ENCODE data around the gene BRF1.

Gene BRF1

GRCh38 chr14:105223260-105223659, 77.5 kb downstream of the BRF1 start:
- ChIA-PET POLR2A (ENCODE audit: low non-redundant PET) (no interaction called here), CTCF (interaction anchor here (0.6 kb wide), 1 partner anchor 106 kb away, joined by 4 read pairs; no protein-coding TSS in a partner anchor)
- no peak for DNase-seq (ENCODE audit: low spot score)
- TF ChIP-seq, protein P1, sequence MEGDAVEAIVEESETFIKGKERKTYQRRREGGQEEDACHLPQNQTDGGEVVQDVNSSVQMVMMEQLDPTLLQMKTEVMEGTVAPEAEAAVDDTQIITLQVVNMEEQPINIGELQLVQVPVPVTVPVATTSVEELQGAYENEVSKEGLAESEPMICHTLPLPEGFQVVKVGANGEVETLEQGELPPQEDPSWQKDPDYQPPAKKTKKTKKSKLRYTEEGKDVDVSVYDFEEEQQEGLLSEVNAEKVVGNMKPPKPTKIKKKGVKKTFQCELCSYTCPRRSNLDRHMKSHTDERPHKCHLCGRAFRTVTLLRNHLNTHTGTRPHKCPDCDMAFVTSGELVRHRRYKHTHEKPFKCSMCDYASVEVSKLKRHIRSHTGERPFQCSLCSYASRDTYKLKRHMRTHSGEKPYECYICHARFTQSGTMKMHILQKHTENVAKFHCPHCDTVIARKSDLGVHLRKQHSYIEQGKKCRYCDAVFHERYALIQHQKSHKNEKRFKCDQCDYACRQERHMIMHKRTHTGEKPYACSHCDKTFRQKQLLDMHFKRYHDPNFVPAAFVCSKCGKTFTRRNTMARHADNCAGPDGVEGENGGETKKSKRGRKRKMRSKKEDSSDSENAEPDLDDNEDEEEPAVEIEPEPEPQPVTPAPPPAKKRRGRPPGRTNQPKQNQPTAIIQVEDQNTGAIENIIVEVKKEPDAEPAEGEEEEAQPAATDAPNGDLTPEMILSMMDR (conservative IDR thresholded peaks at IDR 0.05; ENCODE audit: low read depth): no peak
- no peak overlapping the region for H3K27ac ChIP-seq

DNA sequence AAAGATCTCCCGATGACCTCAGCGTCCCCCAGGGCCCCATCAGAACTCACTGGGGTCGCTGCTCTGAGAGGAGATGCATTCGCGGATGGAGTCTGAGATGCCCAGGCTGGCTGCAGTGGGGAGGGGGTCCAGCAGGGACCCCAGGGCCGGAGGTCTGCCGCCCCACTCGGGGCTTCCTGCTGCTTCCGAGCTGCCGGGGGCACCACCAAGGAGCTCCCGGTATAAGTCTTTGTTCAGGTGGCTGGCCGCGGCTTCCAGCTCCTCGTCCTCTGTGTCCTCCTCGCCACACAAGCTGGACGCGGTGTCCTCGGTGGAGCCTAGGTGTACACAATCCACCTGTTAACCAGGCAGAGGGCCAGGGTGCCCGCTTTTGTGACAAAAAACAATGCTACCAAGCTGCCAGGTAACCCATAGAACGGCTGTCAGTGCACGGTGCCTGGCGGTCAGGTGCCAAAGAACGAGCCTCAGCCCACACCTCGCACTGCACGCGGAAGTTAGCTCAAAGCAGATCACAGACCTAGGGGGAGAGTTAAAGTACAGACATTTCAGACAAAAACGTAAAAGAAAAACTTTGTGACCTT, 79.1 kb downstream of the BRF1 start:
- POLR2A ChIA-PET (ENCODE audit: low non-redundant PET): no interaction called here
- no peak overlapping the region for H3K27ac ChIP-seq
- no peak for DNase-seq (ENCODE audit: low spot score)
- TF ChIP-seq, protein P1 (conservative IDR thresholded peaks at IDR 0.05; ENCODE audit: low read depth): no peak
- CTCF ChIA-PET: no interaction called here

- TF ChIP-seq, protein P1 (conservative IDR thresholded peaks at IDR 0.05; ENCODE audit: low read depth): no peak
- ChIA-PET POLR2A (ENCODE audit: low non-redundant PET) (no interaction called here), CTCF (interaction anchor here (0.7 kb wide), 1 partner anchor 144 kb away, joined by 3 read pairs; no protein-coding TSS in a partner anchor)
- DNase-seq (ENCODE audit: low spot score): no peak
- H3K27ac ChIP-seq: peak overlapping the region; percentile 9; the same call in 1 of the 2 replicates
Measured at GRCh38 chr14:105220699-105221597, 79.9 kb downstream of the BRF1 start.

DNA sequence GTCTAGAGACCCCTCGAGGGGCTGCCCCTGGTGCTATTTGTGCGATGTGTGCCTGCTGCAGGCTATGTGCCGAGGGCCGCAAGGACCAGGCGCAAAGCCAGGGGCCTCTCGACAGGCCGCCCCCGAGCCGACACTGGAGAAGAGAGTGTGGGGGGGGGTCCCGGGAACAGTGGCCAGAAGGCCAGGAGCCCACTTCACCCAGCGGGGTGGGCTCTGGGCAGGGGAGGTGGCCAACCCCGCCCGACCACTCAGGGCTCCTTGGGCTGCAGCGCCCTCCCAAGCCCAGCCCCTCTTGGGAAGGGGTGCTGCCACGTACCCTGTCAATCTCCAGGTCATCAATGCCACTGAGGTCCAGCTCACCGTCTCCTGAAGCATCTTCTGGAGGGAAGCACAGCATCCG, 81.0 kb downstream of the BRF1 start:
- ChIA-PET CTCF (no interaction called here), POLR2A (ENCODE audit: low non-redundant PET) (no interaction called here)
- TF ChIP-seq, protein P1 (conservative IDR thresholded peaks at IDR 0.05; ENCODE audit: low read depth): no peak
- no peak for DNase-seq (ENCODE audit: low spot score)
- no peak overlapping the region for H3K27ac ChIP-seq

- CTCF ChIA-PET: no interaction called here
- TF ChIP-seq, protein P1 (conservative IDR thresholded peaks at IDR 0.05; ENCODE audit: low read depth): no peak
- DNase-seq (ENCODE audit: low spot score): no peak
- no peak overlapping the region for H3K27ac ChIP-seq
- POLR2A ChIA-PET (ENCODE audit: low non-redundant PET): no interaction called here
Measured at GRCh38 chr14:105219043-105219612, 81.7 kb downstream of the BRF1 start.

- TF ChIP-seq, protein P1 (conservative IDR thresholded peaks at IDR 0.05; ENCODE audit: low read depth): no peak
- DNase-seq (ENCODE audit: low spot score): no peak
- H3K27ac ChIP-seq: no peak overlapping the region
- CTCF ChIA-PET: no interaction called here
- POLR2A ChIA-PET (ENCODE audit: low non-redundant PET): no interaction called here
Measured at GRCh38 chr14:105218611-105219010, 82.2 kb downstream of the BRF1 start.

Data from RWPE1 (cell line).